H9 (cell line): Measurements from ENCODE around the gene SYT2. TPM values are rescaled to one million over a fixed set of nuclear protein-coding genes. Genes with fewer than 3 reads are reported as not detected.

Source experiments
- DNase-seq: peaks from one replicate; pipeline ENCODE4 v3.0.0-alpha.2; 2017
- H2AFZ ChIP-seq: one replicate; pipeline ENCODE4 v1.6.1; 2013; ENCODE audit warnings: mild to moderate bottlenecking, low read length, control low read depth, moderate library complexity
- H2AK5ac ChIP-seq: 2 replicates; pipeline ENCODE4 v1.6.1; 2013; ENCODE audit warnings: low read length, control low read depth, mixed read lengths; ENCODE audit not compliant: insufficient read length
- H2BK120ac ChIP-seq: one replicate; pipeline ENCODE4 v1.6.1; 2013; ENCODE audit warnings: low read depth, mild to moderate bottlenecking, low read length, control low read depth, inconsistent platforms; ENCODE audit not compliant: poor library complexity, severe bottlenecking
- H2BK12ac ChIP-seq: 2 replicates; pipeline ENCODE4 v1.6.1; 2013; ENCODE audit warnings: low read length, control low read depth, mixed read lengths, low read depth; ENCODE audit not compliant: insufficient read length
- H2BK15ac ChIP-seq: 2 replicates; pipeline ENCODE4 v1.6.1; 2013; ENCODE audit warnings: low read depth, low read length, control low read depth
- H2BK20ac ChIP-seq: one replicate; pipeline ENCODE4 v1.6.1; 2013; ENCODE audit warnings: low read depth, mild to moderate bottlenecking, low read length, control low read depth, inconsistent platforms; ENCODE audit not compliant: poor library complexity, severe bottlenecking
- H2BK5ac ChIP-seq: 2 replicates; pipeline ENCODE4 v1.6.1; 2013; ENCODE audit warnings: low read length, control low read depth, mixed read lengths; ENCODE audit not compliant: insufficient read length
- H3K14ac ChIP-seq: 2 replicates; pipeline ENCODE4 v1.6.1; 2013; ENCODE audit warnings: low read length, control low read depth; ENCODE audit not compliant: insufficient read depth
- H3K18ac ChIP-seq: 2 replicates; pipeline ENCODE4 v1.6.1; 2013; ENCODE audit warnings: low read depth, mild to moderate bottlenecking, mixed read lengths, low read length, control low read depth; ENCODE audit not compliant: insufficient read length
- H3K23ac ChIP-seq: 2 replicates; pipeline ENCODE4 v1.6.1; 2013; ENCODE audit warnings: low read length, control low read depth, mixed read lengths, low read depth; ENCODE audit not compliant: insufficient read length
- H3K23me2 ChIP-seq: 2 replicates; pipeline ENCODE4 v1.6.1; 2013; ENCODE audit warnings: low read depth, mild to moderate bottlenecking, mixed read lengths, low read length, control low read depth; ENCODE audit not compliant: insufficient read length, poor library complexity, severe bottlenecking
- H3K27ac ChIP-seq: 2 replicates; pipeline ENCODE4 v1.5.1; 2013; ENCODE audit warnings: low read length, control low read depth, mixed read lengths, low read depth; ENCODE audit not compliant: insufficient read length
- H3K27me3 ChIP-seq: 2 replicates; pipeline ENCODE4 v1.6.1; 2013; ENCODE audit warnings: low read length, control low read depth, inconsistent platforms; ENCODE audit not compliant: insufficient read depth
- H3K4ac ChIP-seq: 2 replicates; pipeline ENCODE4 v1.6.1; 2013; ENCODE audit warnings: low read depth, mild to moderate bottlenecking, control low read depth, inconsistent platforms, low read length, moderate library complexity
- H3K4me1 ChIP-seq: 2 replicates; pipeline ENCODE4 v1.6.1; 2013; ENCODE audit warnings: low read length, control low read depth, inconsistent platforms; ENCODE audit not compliant: insufficient read depth
- H3K4me2 ChIP-seq: 2 replicates; pipeline ENCODE4 v1.6.1; 2013; ENCODE audit warnings: low read length, control low read depth, mixed read lengths; ENCODE audit not compliant: insufficient read length, insufficient read depth
- H3K56ac ChIP-seq: 2 replicates; pipeline ENCODE4 v1.6.1; 2013; ENCODE audit warnings: low read depth, mild to moderate bottlenecking, mixed read lengths, low read length, control low read depth; ENCODE audit not compliant: insufficient read length
- H3K79me1 ChIP-seq: 2 replicates; pipeline ENCODE4 v1.6.1; 2013; ENCODE audit warnings: low read depth, mild to moderate bottlenecking, moderate library complexity, low read length, control low read depth, inconsistent platforms; ENCODE audit not compliant: insufficient read depth, poor library complexity, severe bottlenecking
- H3K79me2 ChIP-seq: 2 replicates; pipeline ENCODE4 v1.6.1; 2013; ENCODE audit warnings: low read length, control low read depth, inconsistent platforms; ENCODE audit not compliant: insufficient read depth
- H3K9ac ChIP-seq: 2 replicates; pipeline ENCODE4 v1.6.1; 2013; ENCODE audit warnings: low read length, control low read depth, mixed read lengths; ENCODE audit not compliant: insufficient read length; ENCODE audit errors: extremely low read depth
- H3K9me3 ChIP-seq: one replicate; pipeline ENCODE4 v1.6.1; 2013; ENCODE audit warnings: low read depth, low read length, inconsistent platforms; ENCODE audit not compliant: control insufficient read depth
- H3T11ph ChIP-seq: one replicate; pipeline ENCODE4 v1.6.1; 2013; ENCODE audit warnings: mild to moderate bottlenecking, low read length, control low read depth, inconsistent platforms
- H4K20me1 ChIP-seq: one replicate; pipeline ENCODE4 v1.6.1; 2013; ENCODE audit not compliant: control insufficient read depth, insufficient read length, insufficient read depth
- H4K5ac ChIP-seq: 2 replicates; pipeline ENCODE4 v1.6.1; 2013; ENCODE audit warnings: low read depth, mild to moderate bottlenecking, mixed read lengths, low read length, control low read depth; ENCODE audit not compliant: insufficient read length
- H4K8ac ChIP-seq: replicated peaks from 2 replicates; pipeline ENCODE4 v1.6.1; 2013; ENCODE audit warnings: low read length, control low read depth, mixed read lengths, low read depth; ENCODE audit not compliant: insufficient read length
- H4K91ac ChIP-seq: 2 replicates; pipeline ENCODE4 v1.6.1; 2013; ENCODE audit warnings: low read depth, mild to moderate bottlenecking, moderate library complexity, mixed read lengths, low read length, control low read depth; ENCODE audit not compliant: insufficient read length
- H3K27ac Mint-ChIP-seq, 3 experiments: 2 replicates in 2 of 3; 3 replicates in 1 of 3; pipeline ENCODE4 v1.8.0; 2020 to 2021; ENCODE audit warnings: mixed read lengths in 3 of 3, mild to moderate bottlenecking in 1 of 3, moderate library complexity in 1 of 3
- H3K27me3 Mint-ChIP-seq: 2 replicates; pipeline ENCODE4 v1.8.0; 2021; ENCODE audit warnings: low read depth, mild to moderate bottlenecking, moderate library complexity, mixed read lengths
- H3K36me3 Mint-ChIP-seq, 3 experiments: 2 replicates in 2 of 3; 3 replicates in 1 of 3; pipeline ENCODE4 v1.8.0; 2020 to 2021; ENCODE audit warnings: low read depth in 3 of 3, mixed read lengths in 3 of 3; ENCODE audit not compliant: insufficient read depth in 1 of 3
- H3K4me1 Mint-ChIP-seq, 2 experiments: 2 replicates each; pipeline ENCODE4 v1.8.0; 2020; ENCODE audit warnings: mixed read lengths in 2 of 2
- H3K4me3 Mint-ChIP-seq, 2 experiments: 2 replicates in 1 of 2; 3 replicates in 1 of 2; pipeline ENCODE4 v1.8.0; 2020 to 2021; ENCODE audit warnings: mild to moderate bottlenecking in 2 of 2, mixed read lengths in 2 of 2, moderate library complexity in 1 of 2
- H3K9me3 Mint-ChIP-seq, 2 experiments: 2 replicates in 1 of 2; 3 replicates in 1 of 2; pipeline ENCODE4 v1.8.0; 2020; ENCODE audit warnings: mild to moderate bottlenecking in 2 of 2, mixed read lengths in 2 of 2, moderate library complexity in 1 of 2
- CTCF ChIP-seq: fragments of 200-600 bp; sonication (generic); conservative IDR thresholded peaks from 3 replicates; pipeline ENCODE4 v1.8.0; 2021; ENCODE audit warnings: antibody characterized with exemption, mild to moderate bottlenecking
- WGBS: extraction: QIAGEN DNeasy Blood & Tissue Kit; methylation state at CpG from one replicate; pipeline ENCODE4 v1.1.7; 2013; ENCODE audit warnings: missing lambda C conversion rate, low lambda C conversion rate, mixed read lengths; ENCODE audit not compliant: insufficient read length; ENCODE audit errors: extremely low coverage; 5-methylcytosine and 5-hydroxymethylcytosine counted together
- total RNA-seq: library from RNA; stranded (reverse); gene quantifications from 2 replicates; pipeline ENCODE4 v1.2.1, GENCODE V29; 2021

SYT2 gene
- total RNA-seq, 1 experiment from 2014 or later: 3.3 TPM

GRCh38 chr1:202703191-202703590 is 7.1 kb downstream of the SYT2 start:
- H4K91ac ChIP-seq: no peak overlapping the region
- no CpG with 5 or more reads among the region's 6 CpGs for WGBS
- no peak overlapping the region for H2AK5ac ChIP-seq
- H3T11ph ChIP-seq: no peak overlapping the region
- H3K9ac ChIP-seq: no peak overlapping the region
- H4K5ac ChIP-seq: no peak overlapping the region
- H2BK120ac ChIP-seq: no peak overlapping the region
- no peaks in the 10 kb centered on the region for H3K79me1 ChIP-seq
- H3K23me2 ChIP-seq: no peaks in the 10 kb centered on the region
- no peak overlapping the region for H3K27ac ChIP-seq
- DNase-seq: no peak
- no peak overlapping the region for H3K4ac ChIP-seq
- no peak overlapping the region for H3K23ac ChIP-seq
- H3K4me1 Mint-ChIP-seq: peaks cover 7 to 31% of the 10 kb centered on the region in 2 experiments; a peak in 3 of 4 replicates
- no peak overlapping the region for H2BK15ac ChIP-seq
- no peak overlapping the region for H2BK5ac ChIP-seq
- H3K14ac ChIP-seq: no peak overlapping the region
- H3K9me3 Mint-ChIP-seq: no peaks in the 10 kb centered on the region
- H3K4me1 ChIP-seq: no peaks in the 10 kb centered on the region
- H2AFZ ChIP-seq: no peak overlapping the region
- TF ChIP-seq CTCF: no peak
- no peak overlapping the region for H4K8ac ChIP-seq
- no peak overlapping the region for H3K27ac Mint-ChIP-seq
- H4K20me1 ChIP-seq: no peaks in the 10 kb centered on the region
- no peaks in the 10 kb centered on the region for H3K27me3 ChIP-seq
- no peak overlapping the region for H2BK20ac ChIP-seq
- no peaks in the 10 kb centered on the region for H3K79me2 ChIP-seq
- H3K18ac ChIP-seq: no peak overlapping the region
- H3K9me3 ChIP-seq: no peaks in the 10 kb centered on the region
- H2BK12ac ChIP-seq: no peak overlapping the region
- no peak overlapping the region for H3K4me2 ChIP-seq
- H3K36me3 Mint-ChIP-seq: no peaks in the 10 kb centered on the region; a peak in 2 of 7 replicates
- H3K56ac ChIP-seq: no peak overlapping the region
- H3K4me3 Mint-ChIP-seq: no peak overlapping the region
- H3K27me3 Mint-ChIP-seq: peaks cover 15% of the 10 kb centered on the region
